H1 (cell line): ENCODE measurements around the gene MDH1B. TPM values are rescaled to one million over a fixed set of nuclear protein-coding genes. Genes with fewer than 3 reads are reported as not detected.

Source experiments
- CTCF ChIA-PET: fragments of 300-600 bp; sonication (Branson Sonifier 250); formaldehyde crosslinking; loops from one replicate; lab custom pipeline; 2021; ENCODE audit not compliant: partially characterized antibody; lab: Charles Lee
- POLR2A ChIA-PET: fragments of 300-600 bp; sonication (Branson Sonifier 250); formaldehyde crosslinking; loops from one replicate; lab custom pipeline; 2021; ENCODE audit warnings: inconsistent platforms; ENCODE audit not compliant: partially characterized antibody; lab: Charles Lee
- DNase-seq, 2 experiments: peaks; one replicate each; pipeline versions ENCODE4 v3.0.0 to v3.0.0-alpha.2; 2010 to 2022; ENCODE audit warnings: low spot score in 2 of 2, low read depth in 1 of 2, mixed read lengths in 1 of 2
- FAIRE-seq: peaks from 2 replicates; lab custom pipeline; 2011; peaks lifted over from hg19 to GRCh38; lab: Jason Lieb, UNC
- H2AFZ ChIP-seq: 2 replicates; pipeline ENCODE4 v1.8.1; 2012; ENCODE audit warnings: low read length, inconsistent platforms
- H2AK5ac ChIP-seq: 2 replicates; pipeline ENCODE4 v1.6.1; 2013; ENCODE audit warnings: low read depth, low read length
- H2BK120ac ChIP-seq: replicated peaks from 2 replicates; pipeline ENCODE3; 2013; ENCODE audit warnings: low read depth, low read length, inconsistent platforms
- H2BK12ac ChIP-seq: 2 replicates; pipeline ENCODE4 v1.6.1; 2013; ENCODE audit warnings: low read depth, low read length
- H2BK15ac ChIP-seq: 2 replicates; pipeline ENCODE4 v1.6.1; 2013; ENCODE audit warnings: low read length
- H2BK20ac ChIP-seq: 2 replicates; pipeline ENCODE4 v1.6.1; 2013; ENCODE audit warnings: low read length
- H2BK5ac ChIP-seq: 2 replicates; pipeline ENCODE4 v1.6.1; 2013; ENCODE audit warnings: low read depth, low read length
- H3K14ac ChIP-seq: 2 replicates; pipeline ENCODE4 v1.6.1; 2013; ENCODE audit warnings: inconsistent platforms; ENCODE audit not compliant: insufficient read length
- H3K18ac ChIP-seq: 2 replicates; pipeline ENCODE4 v1.6.1; 2013; ENCODE audit warnings: low read length; ENCODE audit errors: extremely low read depth
- H3K23ac ChIP-seq: 2 replicates; pipeline ENCODE4 v1.6.1; 2013; ENCODE audit warnings: inconsistent platforms; ENCODE audit not compliant: insufficient read length
- H3K23me2 ChIP-seq: 2 replicates; pipeline ENCODE4 v1.6.1; 2013; ENCODE audit warnings: low read depth, low read length
- H3K27ac ChIP-seq: 2 replicates; pipeline ENCODE4 v1.6.1; 2011; ENCODE audit warnings: low read depth, low read length, inconsistent platforms
- H3K27me3 ChIP-seq, 4 experiments: replicated peaks in 1 of 4; 1 replicate in 1 of 4; 2 replicates in 3 of 4; pipeline versions ENCODE4 v1.6.1 to v1.8.1; 2011 to 2013; ENCODE audit warnings: low read length in 3 of 4, mild to moderate bottlenecking in 3 of 4, inconsistent platforms in 2 of 4, mixed read lengths in 2 of 4, moderate library complexity in 1 of 4; ENCODE audit not compliant: control insufficient read depth in 3 of 4, insufficient read depth in 3 of 4; ENCODE audit errors: extremely low read depth in 1 of 4
- H3K36me3 ChIP-seq, 4 experiments: 2 replicates each; pipeline versions ENCODE4 v1.6.1 to v1.8.1; 2011 to 2013; ENCODE audit warnings: mild to moderate bottlenecking in 4 of 4, low read length in 3 of 4, moderate library complexity in 2 of 4, control low read depth in 1 of 4, inconsistent platforms in 1 of 4; ENCODE audit not compliant: insufficient read depth in 4 of 4, control insufficient read depth in 2 of 4
- H3K4ac ChIP-seq: replicated peaks from 2 replicates; pipeline ENCODE3; 2013; ENCODE audit warnings: low read length, low read depth, mixed read lengths, inconsistent platforms; ENCODE audit not compliant: insufficient read length
- H3K4me1 ChIP-seq, 4 experiments: replicated peaks in 1 of 4; 1 replicate in 1 of 4; 2 replicates in 3 of 4; pipeline versions ENCODE4 v1.6.1 to v1.8.1; 2011 to 2013; ENCODE audit warnings: low read length in 3 of 4, inconsistent platforms in 2 of 4, mixed read lengths in 1 of 4; ENCODE audit not compliant: insufficient read depth in 4 of 4, control insufficient read depth in 3 of 4
- H3K4me2 ChIP-seq, 2 experiments: 2 replicates each; pipeline versions ENCODE4 v1.6.1 to v1.8.1; 2011 to 2013; ENCODE audit warnings: low read depth in 2 of 2, low read length in 2 of 2, control low read depth in 1 of 2, inconsistent platforms in 1 of 2, mild to moderate bottlenecking in 1 of 2; ENCODE audit not compliant: insufficient read depth in 1 of 2
- H3K4me3 ChIP-seq, 4 experiments: fragments of 200-600, 300-600 bp in 1 of 4; sonication (generic), shearing (Covaris generic), sonication (Bioruptor Twin) in 1 of 4; 2 replicates each; pipeline versions ENCODE4 v1.5.1 to v1.8.1; 2011 to 2016; ENCODE audit warnings: low read length in 4 of 4, low read depth in 3 of 4, control low read depth in 2 of 4, inconsistent platforms in 2 of 4, mild to moderate bottlenecking in 2 of 4, mixed read lengths in 1 of 4, moderate library complexity in 1 of 4; ENCODE audit not compliant: insufficient read depth in 2 of 4; ENCODE audit errors: extremely low read depth in 1 of 4
- H3K56ac ChIP-seq: replicated peaks from 2 replicates; pipeline ENCODE3; 2013; ENCODE audit warnings: low read depth, mild to moderate bottlenecking, mixed read lengths, low read length, inconsistent platforms; ENCODE audit not compliant: insufficient read length
- H3K79me1 ChIP-seq: 2 replicates; pipeline ENCODE4 v1.6.1; 2013; ENCODE audit warnings: low read depth, low read length, control low read depth
- H3K79me2 ChIP-seq, 2 experiments: 2 replicates each; pipeline versions ENCODE4 v1.6.1 to v1.8.1; 2012 to 2013; ENCODE audit warnings: low read length in 2 of 2, mild to moderate bottlenecking in 2 of 2, inconsistent platforms in 1 of 2; ENCODE audit not compliant: insufficient read depth in 2 of 2, control insufficient read depth in 1 of 2
- H3K9ac ChIP-seq, 4 experiments: replicated peaks in 1 of 4; 1 replicate in 1 of 4; 2 replicates in 3 of 4; pipeline versions ENCODE4 v1.6.1 to v1.8.1; 2011 to 2013; ENCODE audit warnings: low read depth in 3 of 4, low read length in 3 of 4, control low read depth in 2 of 4, mild to moderate bottlenecking in 2 of 4, moderate library complexity in 2 of 4, inconsistent platforms in 1 of 4; ENCODE audit errors: extremely low read depth in 1 of 4
- H3K9me3 ChIP-seq, 2 experiments: 2 replicates each; pipeline versions ENCODE4 v1.6.1 to v1.8.1; 2012 to 2013; ENCODE audit warnings: mild to moderate bottlenecking in 2 of 2, moderate library complexity in 2 of 2, control low read depth in 1 of 2, inconsistent platforms in 1 of 2, low read depth in 1 of 2, low read length in 1 of 2, mixed read lengths in 1 of 2; ENCODE audit not compliant: insufficient read depth in 2 of 2
- H4K20me1 ChIP-seq, 2 experiments: replicated peaks in 1 of 2; 2 replicates each; pipeline versions ENCODE3 to v1.8.1; 2011 to 2013; ENCODE audit warnings: inconsistent platforms in 2 of 2, low read length in 2 of 2, mild to moderate bottlenecking in 1 of 2; ENCODE audit not compliant: insufficient read depth in 2 of 2, control insufficient read depth in 1 of 2
- H4K5ac ChIP-seq: 2 replicates; pipeline ENCODE4 v1.6.1; 2013; ENCODE audit warnings: low read length, low read depth, mixed read lengths, inconsistent platforms; ENCODE audit not compliant: insufficient read length
- H4K8ac ChIP-seq: 2 replicates; pipeline ENCODE4 v1.8.0; 2013; ENCODE audit warnings: mild to moderate bottlenecking, moderate library complexity, low read length, inconsistent platforms; ENCODE audit not compliant: insufficient read depth; ENCODE audit errors: extremely low read depth
- H4K91ac ChIP-seq: replicated peaks from 2 replicates; pipeline ENCODE3; 2013; ENCODE audit warnings: low read length, mixed read lengths, inconsistent platforms; ENCODE audit not compliant: insufficient read length
- FOSL1 ChIP-seq: IDR thresholded peaks from 2 replicates; pipeline ENCODE4 v1.6.1; 2011; ENCODE audit warnings: mild to moderate bottlenecking, low read depth, low read length, moderate library complexity; ENCODE audit not compliant: insufficient read depth
- POLR2A ChIP-seq, 2 experiments: IDR thresholded peaks; 1 replicate in 1 of 2; 2 replicates in 1 of 2; pipeline ENCODE4 v1.6.1; 2011; ENCODE audit warnings: low read depth in 2 of 2, low read length in 2 of 2, mild to moderate bottlenecking in 2 of 2; ENCODE audit errors: control extremely low read depth in 1 of 2
- POLR2AphosphoS5 ChIP-seq: IDR thresholded peaks from 2 replicates; pipeline ENCODE4 v1.6.1; 2011; ENCODE audit warnings: low read depth, low read length
- RXRA ChIP-seq: IDR thresholded peaks from 2 replicates; pipeline ENCODE4 v1.6.1; 2011; ENCODE audit warnings: low read depth, mild to moderate bottlenecking, low read length, moderate library complexity; ENCODE audit not compliant: insufficient read depth
- TBP ChIP-seq: IDR thresholded peaks from 2 replicates; pipeline ENCODE4 v1.6.1; 2011; ENCODE audit warnings: low read depth, low read length, improper control_type of control experiment
- USF2 ChIP-seq: IDR thresholded peaks from 2 replicates; pipeline ENCODE4 v1.6.1; 2011; ENCODE audit warnings: low read length, improper control_type of control experiment
- WGBS, 2 experiments: shearing (Covaris generic) in 1 of 2; methylation state at CpG; one replicate each; pipeline versions ENCODE4 v1.1.6 to v1.1.7; 2013 to 2015; ENCODE audit warnings: low lambda C conversion rate in 2 of 2, mixed read lengths in 2 of 2, inconsistent platforms in 1 of 2, low coverage in 1 of 2, missing lambda C conversion rate in 1 of 2; ENCODE audit not compliant: insufficient replicate concordance in 2 of 2, insufficient coverage in 1 of 2, insufficient read length in 1 of 2; ENCODE audit errors: extremely low coverage in 1 of 2, missing lambda C conversion rate in 1 of 2; 5-methylcytosine and 5-hydroxymethylcytosine counted together
- polyA plus RNA-seq, 7 experiments: library from polyadenylated mRNA; depleted of rRNA in 3 of 7; stranded (reverse) in 5 of 7; unstranded in 2 of 7; fragments of >200 nt in 5 of 7; fragments of 200-250 nt in 2 of 7; gene quantifications; 1 replicate in 5 of 7; 2 replicates in 1 of 7; 4 replicates in 1 of 7; pipeline versions ENCODE4 v1.2.1 to v1.2.3, GENCODE V29; 2011 to 2013; ENCODE audit warnings: missing spikeins in 2 of 7, mixed read lengths in 2 of 7
- total RNA-seq: library from RNA; stranded (reverse); fragmentation: NEBNext Ultra II Directional; extraction: Animal tissue kit (Norgen Biotek cat#: 25700); gene quantifications from 2 replicates; pipeline ENCODE4 v1.2.1, GENCODE V29; 2021

MDH1B gene
- total and polyA plus RNA-seq, 2 of the 8 experiments (the other 6 are each of a cell fraction or from before 2014, with no cell fraction given), result 1.5 to 2.1 TPM

GRCh38 chr2:206805887-206806607 lies 40.9 kb upstream of the MDH1B start:
- peak overlapping the region; percentile 10 for H3K56ac ChIP-seq
- peak overlapping the region; percentile 29 for H4K91ac ChIP-seq
- H3K18ac ChIP-seq, result peak overlapping the region; percentile 83
- CTCF ChIA-PET, result interaction anchor here (1.1 kb wide), 1 partner anchor 9 kb away, joined by 3 read pairs; no protein-coding TSS in a partner anchor
- H3K9ac ChIP-seq, result no peak overlapping the region
- DNase-seq, result no peak
- no peak overlapping the region for H4K8ac ChIP-seq
- H3K4me1 ChIP-seq, result peaks cover 7 to 15% (median 12%) of the 10 kb centered on the region in 4 experiments
- H3K4me2 ChIP-seq, result peak overlapping the region in 1 of 2 experiments; percentile 42; a peak in 1 of 4 replicates
- H3K79me2 ChIP-seq, result peaks cover 0 to 10% of the 10 kb centered on the region in 2 experiments; a peak in 1 of 4 replicates
- WGBS, 2 experiments, result 87% methylated on average over 6 of the region's 6 CpGs; no CpG with 5 or more reads in 1 of the 2 experiments
- no peaks in the 10 kb centered on the region for H3K27me3 ChIP-seq
- H2BK12ac ChIP-seq, result no peak overlapping the region
- H2BK5ac ChIP-seq, result peak overlapping the region; percentile 69; the same call in 1 of the 2 replicates
- peak in 1 of 2 experiments; percentile 47; a peak in 2 of 3 replicates for TF ChIP-seq POLR2A (IDR thresholded peaks at IDR 0.05; ENCODE audit: control extremely low read depth in 1 of 2, low read depth in 2 of 2, low read length in 2 of 2)
- no peak for TF ChIP-seq USF2
- no peak for TF ChIP-seq RXRA
- no peak for TF ChIP-seq TBP
- TF ChIP-seq POLR2AphosphoS5, result peak; percentile 42; the same call in 1 of the 2 replicates
- no peak for TF ChIP-seq FOSL1
- no peaks in the 10 kb centered on the region for H3K79me1 ChIP-seq
- 0 out of 2 replicates have a peak overlapping the region, but pooled peaks have one; percentile 35 for H2BK20ac ChIP-seq
- POLR2A ChIA-PET, result interaction anchor here (0.8 to 1.3 kb wide), 3 partner anchors 9 to 35 kb away, joined by 3 to 4 read pairs (median 3); no protein-coding TSS in a partner anchor
- H3K4me3 ChIP-seq, result no peak overlapping the region
- FAIRE-seq, result no peak
- no peak overlapping the region for H2AK5ac ChIP-seq
- peak overlapping the region; percentile 69 for H2BK120ac ChIP-seq
- H4K20me1 ChIP-seq, result no peaks in the 10 kb centered on the region
- peaks cover 2% of the 10 kb centered on the region; the same call in 1 of the 2 replicates for H3K23me2 ChIP-seq
- no peaks in the 10 kb centered on the region for H3K9me3 ChIP-seq
- H2BK15ac ChIP-seq, result 0 out of 2 replicates have a peak overlapping the region, but pooled peaks have one; percentile 29
- H3K23ac ChIP-seq, result no peak overlapping the region
- no peak overlapping the region for H3K4ac ChIP-seq
- peaks cover 0 to 12% (median 6%) of the 10 kb centered on the region in 4 experiments; a peak in 5 of 8 replicates for H3K36me3 ChIP-seq
- no peak overlapping the region for H3K14ac ChIP-seq
- H3K27ac ChIP-seq, result no peak overlapping the region
- no peak overlapping the region for H2AFZ ChIP-seq
- peak overlapping the region; percentile 9 for H4K5ac ChIP-seq
